Effector CD4-positive, alpha-beta T cell (primary cell): Measurements from ENCODE around the gene NTRK3.
"Not testable (repeated sequence)": the region's sequence is repeated elsewhere in the genome, so short reads cannot be mapped to it uniquely, and the experiment has no call there.

Source experiments
- DNase-seq: peaks from one replicate; pipeline ENCODE4 v3.0.0-alpha.2; 2020

NTRK3 gene

GRCh38 chr15:87871731-87872320 is 384.7 kb downstream of the NTRK3 start:
- DNase-seq, result no peak

GRCh38 chr15:87871258-87871681 is 385.3 kb downstream of the NTRK3 start:
- DNase-seq, result no peak

- no peak for DNase-seq
Observed at GRCh38 chr15:87866961-87867360, 389.6 kb downstream of the NTRK3 start.

- DNase-seq, result no peak
Observed at GRCh38 chr15:87863152-87863551, 393.4 kb downstream of the NTRK3 start.

- DNase-seq, result no peak
Observed at GRCh38 chr15:87860743-87861142, 395.8 kb downstream of the NTRK3 start.

- DNase-seq, result no peak
Observed at GRCh38 chr15:87858651-87859050, 397.9 kb downstream of the NTRK3 start.

- DNase-seq, result no peak
Observed at GRCh38 chr15:87851497-87851896, 405.0 kb downstream of the NTRK3 start.

GRCh38 chr15:87850916-87851315 is 405.6 kb downstream of the NTRK3 start:
- DNase-seq, result no peak

- no peak for DNase-seq
Observed at GRCh38 chr15:87849181-87849580, 407.4 kb downstream of the NTRK3 start.

GRCh38 chr15:87848012-87848411 is 408.5 kb downstream of the NTRK3 start:
- no peak for DNase-seq

GRCh38 chr15:87846746-87847145 is 409.8 kb downstream of the NTRK3 start:
- DNase-seq, result no peak

- DNase-seq, result no peak
Observed at GRCh38 chr15:87843312-87843711, 413.2 kb downstream of the NTRK3 start.

GRCh38 chr15:87841426-87841998 is 415.0 kb downstream of the NTRK3 start:
- DNase-seq, result no peak

- not testable (repeated sequence) for DNase-seq
Observed at GRCh38 chr15:87835830-87836229, 420.7 kb downstream of the NTRK3 start.

- not testable (repeated sequence) for DNase-seq
Observed at GRCh38 chr15:87833333-87833732, 423.2 kb downstream of the NTRK3 start.

GRCh38 chr15:87829332-87830050 is 427.0 kb downstream of the NTRK3 start:
- no peak for DNase-seq

GRCh38 chr15:87828608-87829007 is 427.9 kb downstream of the NTRK3 start:
- no peak for DNase-seq

GRCh38 chr15:87827131-87827530 is 429.4 kb downstream of the NTRK3 start:
- no peak for DNase-seq

GRCh38 chr15:87826119-87826747 is 430.3 kb downstream of the NTRK3 start:
- no peak for DNase-seq

GRCh38 chr15:87818756-87819155 is 437.8 kb downstream of the NTRK3 start:
- no peak for DNase-seq

GRCh38 chr15:87817553-87817952 is 439.0 kb downstream of the NTRK3 start:
- no peak for DNase-seq

- DNase-seq, result no peak
Observed at GRCh38 chr15:87816811-87817210, 439.7 kb downstream of the NTRK3 start.

GRCh38 chr15:87816016-87816415 is 440.5 kb downstream of the NTRK3 start:
- DNase-seq, result no peak
